SK-N-DZ (cell line): ENCODE measurements around the gene PLCL2. TPM values are rescaled to one million over a fixed set of nuclear protein-coding genes. Genes with fewer than 3 reads are reported as not detected.
A peak's percentile ranks its signal among the peaks of the same experiment; 100 is the strongest.

ENCODE experiments used
- DNase-seq: peaks from one replicate; pipeline ENCODE4 v3.0.0-alpha.2; 2015; ENCODE audit warnings: low spot score
- polyA plus RNA-seq, 2 experiments: library from polyadenylated mRNA; depleted of rRNA; stranded (reverse); fragments of >200 nt; gene quantifications; 2 replicates each; pipeline ENCODE4 v1.2.3, GENCODE V29; 2014

The PLCL2 gene
- polyA plus RNA-seq (2014; cell fraction: cytosol; rRNA removed) = 5.3 and 5.6 TPM in 2 replicates
- 4.6 and 5.7 TPM in 2 replicates for polyA plus RNA-seq (2014; cell fraction: nucleus; rRNA removed)

DNA sequence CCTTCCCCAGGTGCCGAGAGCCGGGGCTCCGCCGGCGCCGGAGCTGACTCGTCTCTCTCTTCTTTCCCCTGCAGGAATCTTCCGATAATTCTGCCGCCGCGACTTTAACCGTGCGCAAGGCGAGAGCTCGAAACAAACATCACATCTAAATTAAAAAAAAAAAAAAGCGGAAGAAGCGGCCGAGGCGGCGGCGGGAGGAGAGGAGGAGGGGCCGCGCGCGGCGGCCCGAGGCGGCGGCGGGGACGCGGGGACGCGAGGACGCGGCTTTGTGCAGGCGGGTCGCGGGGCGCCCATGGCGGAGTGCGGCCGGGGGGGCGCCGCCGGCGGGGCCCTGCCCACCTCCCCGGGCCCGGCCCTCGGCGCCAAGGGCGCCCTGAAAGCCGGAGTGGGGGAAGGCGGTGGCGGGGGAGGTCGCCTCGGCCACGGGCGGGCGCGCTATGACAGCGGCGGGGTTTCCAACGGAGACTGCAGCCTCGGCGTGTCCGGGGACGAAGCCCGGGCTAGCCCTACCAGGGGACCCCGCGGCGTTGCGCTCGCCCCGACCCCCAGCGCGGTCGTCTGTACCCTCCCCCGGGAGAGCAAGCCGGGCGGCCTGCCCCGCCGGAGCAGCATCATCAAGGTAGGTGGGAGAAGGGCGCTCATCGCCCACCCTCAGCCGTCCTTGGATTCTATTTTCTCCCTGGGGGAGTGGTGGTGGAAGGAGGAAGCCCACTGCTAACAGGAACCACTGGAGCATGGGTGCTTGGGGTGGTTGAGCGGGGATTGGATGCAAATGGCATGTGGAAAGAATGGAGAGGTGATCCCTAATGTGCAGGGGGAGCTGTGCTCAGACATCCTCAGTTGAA is at the start of gene PLCL2:
PLCL2 (plus strand) TSS at position 208 of the 845 bp plus-strand sequence; CDS start at position 293, 85 bp downstream.
- peak; percentile 61 for DNase-seq

DNA sequence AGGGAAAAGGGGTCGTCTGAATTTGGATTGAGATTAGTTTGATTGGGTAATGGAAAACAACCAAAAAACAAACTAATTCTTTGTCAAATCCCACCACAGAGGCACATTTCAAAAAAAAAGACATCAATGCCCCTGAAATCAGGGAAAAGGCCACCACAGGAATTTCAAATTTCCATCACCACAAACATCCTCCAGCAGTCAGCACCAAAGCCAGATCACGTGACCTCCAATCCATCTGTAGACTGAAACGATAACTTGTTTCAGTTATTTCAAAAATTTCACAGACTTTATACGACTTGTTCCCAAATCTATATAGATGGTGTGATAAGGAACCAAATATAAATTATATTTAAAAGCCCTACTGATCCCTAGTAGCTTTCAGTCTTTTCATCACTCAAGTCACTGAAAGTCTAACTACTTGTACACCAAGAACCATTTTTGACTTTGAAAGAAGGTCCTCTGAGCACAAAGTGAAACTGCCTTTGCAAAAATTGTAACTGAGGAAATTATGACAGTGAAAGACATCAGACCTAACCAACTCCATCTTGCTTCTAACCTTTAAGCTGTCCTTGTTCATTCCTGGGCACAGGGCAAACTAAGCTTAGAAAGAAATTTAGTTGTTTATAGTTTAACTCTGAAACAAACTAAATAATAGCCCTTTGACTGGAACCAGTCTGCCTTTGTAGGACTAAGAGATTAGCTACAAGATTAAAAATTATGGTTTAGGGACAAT is 48.1 kb upstream of the PLCL2 start:
- DNase-seq = no peak

DNA sequence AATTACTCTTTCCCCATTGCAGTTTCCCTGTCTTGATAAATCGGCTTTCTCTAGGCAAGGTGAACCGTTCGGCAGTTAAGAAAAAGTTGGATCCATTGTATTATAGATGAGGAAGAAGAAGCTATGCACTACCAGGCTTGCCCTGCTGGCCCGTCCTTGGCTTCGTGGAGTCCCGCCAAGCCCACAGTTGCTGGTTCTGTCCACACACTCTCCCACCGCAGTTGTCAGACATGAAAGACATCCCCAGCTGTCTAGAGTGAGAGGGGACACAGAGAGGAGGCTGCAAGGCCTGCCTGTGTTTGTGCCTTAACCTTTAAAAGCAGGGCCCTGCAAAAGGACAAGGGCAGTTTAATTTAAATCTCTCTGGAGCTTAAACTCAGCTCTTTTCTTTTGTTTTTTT is 47.2 kb upstream of the PLCL2 start:
- DNase-seq = no peak

DNA sequence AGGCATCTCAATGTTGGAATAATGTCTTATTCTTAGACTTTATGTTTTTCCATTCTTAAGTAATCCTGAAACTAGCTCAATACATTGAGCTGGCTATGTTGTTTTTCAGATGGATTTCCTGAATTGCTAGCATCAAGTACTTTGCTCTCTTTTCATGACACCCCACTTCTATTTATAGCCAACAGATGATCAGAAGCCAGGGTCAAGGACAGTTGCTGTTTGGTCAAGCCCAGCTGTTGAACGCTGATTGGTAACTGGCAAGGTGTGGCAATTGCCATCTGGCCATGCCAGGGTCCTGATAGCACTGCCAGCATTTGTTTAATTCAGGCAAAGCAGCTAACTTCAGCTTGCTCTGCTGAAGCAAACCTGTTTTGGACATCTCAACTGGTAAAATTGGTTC is 46.2 kb upstream of the PLCL2 start:
- no peak for DNase-seq

DNA sequence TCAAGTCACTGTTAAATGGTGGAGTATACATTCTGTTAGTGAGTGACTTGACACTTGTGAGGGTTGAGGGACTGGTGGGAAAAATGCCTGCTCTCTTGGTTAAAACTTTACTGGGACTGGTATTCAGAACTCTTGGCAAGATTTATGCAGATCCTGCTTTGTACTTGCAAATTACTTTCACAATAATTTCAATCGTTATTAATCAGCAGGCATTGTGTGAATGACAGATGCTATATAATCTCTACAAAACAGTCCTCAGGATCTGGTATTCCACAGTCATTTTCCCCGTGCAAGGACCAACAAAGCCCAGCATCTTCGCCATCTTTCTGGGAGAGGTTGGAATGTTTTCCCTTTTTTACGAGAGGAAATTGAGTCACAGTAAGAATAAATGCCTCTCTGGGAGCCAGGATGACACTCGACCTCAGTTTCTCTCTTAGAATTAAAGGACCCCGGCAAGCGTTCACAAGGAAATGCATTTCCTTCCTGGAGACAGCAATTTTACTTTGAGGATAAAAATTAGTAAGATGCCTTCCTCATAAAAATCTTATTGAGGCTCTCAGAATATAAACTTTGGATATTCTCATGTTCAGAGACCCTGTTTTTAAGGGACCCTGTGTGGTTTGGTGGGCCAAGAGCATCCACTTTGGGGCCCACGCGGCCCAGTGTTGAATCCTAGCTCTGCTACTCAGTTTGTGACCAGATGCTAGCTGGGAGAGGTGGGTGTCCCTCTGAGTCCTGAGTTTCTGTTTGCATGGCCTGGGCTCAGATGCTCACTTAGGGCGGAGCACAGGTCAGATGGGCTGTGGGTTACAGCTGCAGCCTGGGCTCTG is 45.3 kb upstream of the PLCL2 start:
- DNase-seq = no peak

DNA sequence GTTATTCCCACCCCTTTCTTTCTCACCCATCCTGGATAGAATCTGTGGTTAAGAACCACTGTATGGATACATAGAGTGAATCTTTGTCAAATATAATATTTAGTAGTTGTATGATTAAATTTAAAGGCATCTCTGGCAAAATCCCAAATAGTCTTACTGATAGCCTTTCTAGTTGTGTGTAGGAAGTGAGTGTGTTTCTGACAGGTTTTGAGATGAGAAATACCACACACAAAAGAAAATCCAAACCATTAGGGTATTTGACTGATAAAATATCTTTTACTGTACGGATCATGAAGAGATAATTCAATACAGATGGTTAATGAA is 44.7 kb upstream of the PLCL2 start:
- DNase-seq = no peak

DNA sequence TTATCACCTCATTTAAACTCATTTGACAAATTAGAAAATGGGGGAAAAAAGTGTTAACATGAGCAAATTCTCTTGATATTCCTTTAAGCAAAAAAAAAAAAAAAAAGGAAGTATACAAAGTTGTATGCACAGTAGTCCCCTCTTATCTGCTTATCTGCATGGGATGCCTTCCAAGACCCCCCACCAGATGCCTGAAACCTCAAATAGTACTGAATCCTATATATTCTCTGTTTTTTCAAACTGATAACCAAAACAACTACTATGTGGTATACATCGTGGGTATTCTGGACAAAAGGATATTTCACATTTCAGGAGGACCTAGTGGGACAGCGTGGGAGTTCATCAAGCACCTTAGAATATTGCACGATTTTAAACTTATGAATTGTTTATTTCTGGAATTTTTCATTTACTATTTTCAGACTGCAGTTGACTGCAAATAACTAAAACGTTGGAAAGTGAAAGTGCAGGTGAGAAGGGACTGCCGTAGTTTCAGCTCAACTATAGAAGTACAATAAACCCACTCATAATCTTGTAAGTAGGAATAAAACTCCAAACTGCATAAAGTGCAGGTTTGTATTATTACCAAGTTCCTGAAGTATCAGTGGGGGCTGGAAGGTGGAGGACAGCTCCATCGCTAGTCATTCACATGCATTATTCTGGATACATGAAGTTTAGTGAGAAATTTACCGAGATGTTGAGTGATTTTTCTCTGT is 43.6 kb upstream of the PLCL2 start:
- DNase-seq = no peak

DNA sequence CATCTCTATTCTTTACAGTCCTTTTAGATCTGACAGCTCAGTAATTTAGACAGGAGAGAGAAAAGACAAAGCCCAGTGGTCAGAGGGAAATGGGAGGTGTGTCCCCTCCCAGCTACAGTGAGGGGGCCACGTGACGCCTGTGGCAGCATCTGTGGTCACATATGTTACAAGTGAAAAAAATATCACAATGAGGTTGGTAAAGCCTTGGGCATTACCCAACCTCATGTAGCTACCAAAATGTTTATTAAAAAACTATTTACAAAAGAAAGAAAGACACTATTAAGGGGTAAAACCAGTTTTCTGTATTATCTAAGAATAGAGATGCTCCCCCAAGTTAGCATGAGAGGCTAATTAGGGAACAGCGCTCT is 42.9 kb upstream of the PLCL2 start:
- DNase-seq = no peak

DNA sequence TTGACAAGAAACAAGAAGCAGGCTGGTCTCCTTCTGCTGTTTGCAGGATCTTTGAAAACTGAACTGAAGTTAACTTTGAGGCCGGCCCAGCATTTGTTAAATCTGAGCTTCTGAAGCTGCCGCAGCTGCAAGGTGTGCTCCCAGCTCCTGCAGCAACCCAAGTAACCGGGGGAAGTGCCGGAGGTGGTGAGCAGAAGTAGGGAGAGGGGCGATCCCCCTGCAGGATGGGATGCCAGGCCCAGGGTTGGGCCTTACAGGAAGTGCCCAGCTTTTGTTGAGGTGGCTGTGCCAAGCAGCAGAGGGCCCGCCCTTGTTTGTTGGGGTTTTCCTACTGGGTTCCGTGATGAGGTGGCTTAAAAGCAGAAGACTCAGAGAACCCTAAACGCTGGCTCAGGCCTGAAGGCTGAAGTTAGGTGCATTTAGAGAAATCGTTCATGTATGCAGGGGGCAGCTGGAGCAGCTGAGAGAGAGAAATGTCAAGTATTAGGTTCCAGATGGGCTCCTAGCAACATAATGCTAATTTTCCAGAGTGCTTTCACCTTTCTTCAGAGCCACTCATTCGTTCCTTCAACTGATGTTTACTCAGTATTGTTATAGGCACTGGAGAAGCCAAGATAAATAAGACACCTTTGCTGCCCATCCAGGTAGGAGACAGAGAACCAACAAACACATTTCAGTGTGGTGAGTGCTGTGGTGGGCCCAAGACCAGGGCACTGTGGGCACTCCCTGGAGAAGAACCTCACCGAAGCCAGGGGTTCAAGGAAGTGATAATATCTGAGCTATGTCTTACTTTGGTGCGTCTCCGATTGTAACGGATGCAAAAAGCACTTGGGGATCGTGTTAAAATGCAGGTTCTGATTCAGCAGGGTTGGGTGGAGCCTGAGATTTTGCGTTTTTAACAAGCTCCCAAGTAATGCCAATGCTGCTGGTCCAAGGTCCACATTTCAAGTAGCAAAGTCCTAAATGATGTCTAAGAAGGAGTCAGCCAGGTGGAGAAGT is 42.2 kb upstream of the PLCL2 start:
- DNase-seq = no peak

DNA sequence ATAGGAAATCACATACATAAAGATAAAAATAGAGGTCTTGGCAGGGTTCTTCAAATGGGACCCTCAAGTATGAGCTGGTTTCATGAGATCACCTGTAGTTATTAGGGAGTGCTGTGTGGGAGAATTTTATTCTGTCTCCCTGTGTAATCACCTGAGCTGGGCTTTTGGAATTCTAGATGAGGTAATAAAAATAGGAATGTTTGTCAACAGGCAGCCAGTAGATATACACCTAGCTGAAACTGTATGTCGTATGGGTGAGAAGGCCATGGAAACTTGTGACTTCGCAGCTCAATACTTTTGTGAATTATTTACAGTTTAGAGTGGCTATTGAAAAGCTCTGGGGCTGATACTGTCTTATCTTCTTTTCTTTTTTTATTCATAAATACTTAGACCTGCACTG is 40.5 kb upstream of the PLCL2 start:
- DNase-seq = no peak

DNA sequence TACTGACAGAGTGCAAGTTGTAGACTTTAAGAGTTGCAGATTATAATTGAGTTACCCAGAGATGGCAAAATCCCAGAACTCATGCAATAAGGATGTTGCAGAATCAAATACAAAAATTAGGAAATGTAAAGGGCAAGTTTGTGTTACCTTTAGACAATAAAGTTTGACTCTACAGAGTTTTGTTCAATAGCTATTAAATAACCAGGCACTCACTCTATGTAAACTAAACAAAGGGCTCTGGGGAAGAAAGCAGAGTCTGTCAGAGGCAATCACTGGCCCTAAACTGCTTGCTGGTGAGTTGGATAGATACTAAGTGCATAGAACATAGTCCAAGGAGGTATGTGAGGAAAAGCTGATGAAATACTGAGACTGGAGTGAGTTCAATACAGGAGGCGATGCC is 40.0 kb upstream of the PLCL2 start:
- DNase-seq = no peak

DNA sequence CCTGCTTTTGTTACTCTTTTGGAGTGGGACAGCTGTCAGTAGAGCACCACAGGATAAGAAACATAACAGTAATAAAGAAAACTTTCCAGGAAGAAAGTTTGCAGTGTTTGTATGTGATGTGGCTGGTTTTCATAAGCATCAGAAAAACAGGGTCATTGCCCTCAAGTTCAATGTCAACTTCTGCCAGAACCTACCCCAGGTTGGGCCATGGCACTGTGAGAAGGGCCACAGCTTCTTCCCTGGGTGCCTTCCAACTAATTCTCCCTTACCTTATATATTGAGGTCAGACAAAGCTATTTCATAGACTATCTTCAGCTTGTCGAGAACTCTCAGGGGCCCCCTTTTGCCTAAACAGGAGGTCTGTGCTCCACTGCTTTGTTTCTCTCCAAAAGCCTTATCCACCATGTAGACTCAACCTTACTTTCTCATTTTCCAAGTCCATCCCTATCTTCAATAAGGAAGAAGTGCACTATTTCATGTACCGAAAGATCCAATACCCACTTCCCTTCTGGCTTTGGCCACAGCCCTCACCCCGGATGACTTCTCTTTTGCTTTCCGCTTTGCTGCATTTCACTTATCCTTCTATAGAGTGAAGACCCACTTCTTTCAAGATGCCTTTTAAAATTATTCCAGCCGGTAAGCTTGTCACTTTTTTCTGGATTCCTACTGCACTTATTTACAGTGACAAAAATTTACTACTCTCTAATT is 38.2 kb upstream of the PLCL2 start:
- DNase-seq = no peak

DNA sequence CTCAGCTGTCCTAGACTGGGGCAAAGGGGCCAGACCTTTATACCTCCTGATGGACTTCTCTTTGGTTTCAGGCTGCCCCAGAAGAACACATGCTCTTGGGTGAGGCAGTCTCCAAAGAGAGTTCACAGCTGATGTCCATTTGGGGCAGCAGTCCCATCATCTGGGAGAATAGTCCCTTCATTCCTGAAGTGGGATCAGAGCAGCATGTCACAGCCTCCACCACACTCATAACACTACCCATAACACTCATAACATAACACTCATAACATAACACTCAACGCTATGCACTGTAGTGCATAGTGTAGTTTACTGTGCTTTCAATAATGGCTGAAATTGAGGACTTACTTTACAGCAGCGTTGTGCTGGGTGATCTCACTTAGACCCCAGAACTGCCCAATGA is 36.7 kb upstream of the PLCL2 start:
- no peak for DNase-seq

DNA sequence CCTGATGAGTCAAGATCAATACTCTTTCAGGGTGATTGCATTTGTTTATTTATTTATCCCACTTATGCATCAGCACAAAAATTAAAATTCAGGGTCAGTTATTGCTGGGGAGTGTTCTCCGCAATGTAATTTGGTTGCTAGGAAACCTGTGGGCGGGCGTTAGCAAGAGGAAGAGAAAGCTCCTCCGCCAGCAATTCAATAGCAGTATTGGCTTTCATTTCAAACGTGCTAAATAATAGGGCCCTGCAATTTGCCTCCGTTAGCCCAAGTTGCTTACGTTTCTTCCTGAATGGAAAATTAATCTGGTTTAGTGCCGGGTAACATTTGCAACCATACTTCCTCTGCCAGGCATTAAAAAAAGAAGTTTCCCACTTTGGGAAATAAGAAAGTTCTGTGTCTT is 35.5 kb upstream of the PLCL2 start:
- DNase-seq = peak; percentile 35

DNA sequence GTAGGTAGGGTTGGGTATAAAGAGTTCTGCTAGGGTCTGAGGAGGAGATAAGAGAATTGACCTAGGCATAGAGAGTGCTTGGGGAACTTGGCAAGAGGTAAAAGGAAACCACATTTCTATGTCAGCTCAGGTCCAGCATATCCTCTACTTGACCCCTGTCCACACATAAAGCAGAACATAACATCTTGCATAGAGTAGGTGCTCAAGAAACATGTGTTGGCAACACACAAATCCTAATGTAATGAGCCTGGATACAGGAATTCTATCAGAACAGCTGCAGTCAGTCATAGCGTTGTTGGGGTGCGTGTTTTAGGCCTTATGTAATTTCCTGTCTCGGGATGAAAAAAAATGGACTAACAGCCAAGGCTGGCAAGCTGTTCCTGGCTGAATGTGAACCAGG is 35.0 kb upstream of the PLCL2 start:
- DNase-seq = no peak

DNA sequence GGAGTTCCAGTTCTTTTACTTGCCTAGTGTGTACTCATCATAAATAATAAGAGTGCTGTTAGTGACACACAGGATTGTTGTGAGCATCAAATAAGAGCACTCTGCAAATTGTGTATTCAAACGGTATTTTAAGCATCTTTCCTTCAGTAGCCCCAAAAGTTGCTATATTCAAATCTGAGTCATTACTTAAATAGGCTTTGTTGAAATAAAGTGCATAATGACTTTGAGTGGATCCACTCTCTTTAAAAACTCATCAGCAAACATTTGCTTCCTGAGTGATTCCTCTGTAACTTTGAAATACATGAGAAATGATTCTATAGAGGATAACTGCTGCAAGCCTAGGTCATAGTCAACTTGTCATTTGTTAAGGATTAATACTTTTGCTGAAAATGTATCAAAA is 29.3 kb upstream of the PLCL2 start:
- DNase-seq = no peak

DNA sequence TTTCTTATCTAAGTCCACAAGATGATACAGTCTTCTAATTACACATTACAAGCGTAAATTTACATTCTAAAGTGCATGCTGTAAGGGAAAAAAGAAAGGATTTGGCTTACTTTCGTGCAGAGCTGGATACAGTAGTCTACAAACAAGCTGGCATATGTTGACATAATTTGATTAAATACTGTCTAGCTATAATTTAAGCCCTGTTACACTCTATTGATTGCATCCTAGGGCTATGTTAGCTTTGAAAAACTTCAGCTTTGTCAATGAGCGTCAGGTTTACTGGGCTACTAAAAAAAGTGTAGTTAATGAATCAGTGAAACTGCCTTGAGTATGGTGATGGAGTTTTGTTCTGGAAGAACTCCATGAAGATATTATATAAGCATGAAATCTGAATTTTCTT is 24.5 kb upstream of the PLCL2 start:
- DNase-seq = peak; percentile 25

DNA sequence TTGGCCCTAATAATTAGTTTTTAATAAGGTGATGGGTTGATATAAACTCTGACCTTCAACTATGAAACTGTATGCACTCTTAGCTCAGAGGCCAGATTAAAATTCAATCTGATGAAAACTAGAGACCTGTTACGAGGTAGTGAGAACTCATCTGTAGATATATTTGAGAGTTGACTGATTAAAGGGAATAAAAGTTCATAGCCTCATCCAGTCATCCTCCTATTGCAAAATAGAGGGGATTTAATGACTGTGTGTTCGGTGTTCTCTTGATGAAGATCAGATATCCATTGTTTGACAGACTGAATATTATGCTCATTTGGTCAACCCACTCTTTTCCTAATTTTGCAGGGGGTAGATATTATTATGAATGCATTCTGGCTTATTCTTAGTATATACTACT is 23.3 kb upstream of the PLCL2 start:
- no peak for DNase-seq

DNA sequence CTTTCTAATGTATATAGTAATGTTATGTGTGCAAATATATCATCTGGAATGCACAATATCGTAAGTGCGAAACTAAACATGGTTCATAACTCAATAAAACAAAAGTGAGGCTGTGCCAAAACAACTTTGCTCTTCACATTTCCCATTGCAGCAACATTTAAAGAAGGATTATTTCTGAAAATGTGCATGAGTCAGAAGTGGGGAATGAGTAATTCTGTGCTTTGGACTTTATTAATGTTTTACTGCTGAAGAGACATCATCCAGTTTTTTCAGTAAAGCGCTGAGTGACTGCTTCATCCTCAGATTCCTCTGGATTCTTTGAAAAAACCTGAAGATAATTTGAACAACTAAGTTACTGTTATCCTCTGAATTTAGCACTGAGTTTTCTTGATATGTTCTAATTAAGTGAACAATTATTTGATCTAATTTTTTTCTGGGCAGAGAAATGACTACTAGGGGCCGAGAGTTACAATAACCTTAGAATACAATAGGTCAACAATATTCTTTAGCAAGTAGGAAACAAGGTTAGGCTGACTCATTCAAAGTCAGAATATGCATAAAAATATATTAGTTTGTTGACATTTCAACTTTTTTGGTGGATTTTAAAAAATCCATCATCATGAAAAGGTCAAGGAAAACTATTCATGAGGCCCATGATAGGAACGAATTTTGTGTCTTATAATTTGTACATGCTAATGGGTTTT is 20.0 kb upstream of the PLCL2 start:
- no peak for DNase-seq
